DOHH2 (cell line): Measurements from ENCODE around the gene PGGHG.

Experiments
- CTCF ChIP-seq: fragments of 200-600 bp; sonication (generic); IDR thresholded peaks from one replicate; pipeline ENCODE4 v1.5.1; 2014; ENCODE audit warnings: antibody characterized with exemption, mild to moderate bottlenecking, low read depth, low read length; ENCODE audit not compliant: poor library complexity, severe bottlenecking
- EZH2phosphoT487 ChIP-seq: fragments of 200-600 bp; sonication (generic); IDR thresholded peaks from 2 replicates; pipeline ENCODE4 v1.6.1; 2017; ENCODE audit warnings: borderline replicate concordance, mild to moderate bottlenecking, antibody characterized with exemption, low read length, moderate library complexity, mixed read lengths

DNA sequence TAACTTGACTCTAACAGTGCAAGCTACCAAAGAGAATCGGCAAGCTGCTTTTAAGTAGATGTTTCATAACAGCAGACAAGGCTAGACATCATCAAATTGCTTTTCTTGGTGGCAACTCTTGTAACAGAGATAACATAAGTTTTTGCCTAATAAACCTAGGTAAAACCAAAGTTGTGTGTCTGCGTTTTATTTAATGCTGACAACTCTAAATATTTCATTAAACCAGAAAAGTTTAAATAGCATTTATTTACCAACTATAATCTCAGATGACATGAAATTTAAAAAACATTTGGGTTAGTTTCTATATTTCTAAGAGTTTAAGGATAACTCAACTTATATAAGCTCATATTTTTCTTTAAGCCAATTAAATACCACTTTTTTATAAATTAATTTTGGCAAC, 51.0 kb downstream of the PGGHG start:
- no peak for TF ChIP-seq CTCF
- no peak for TF ChIP-seq EZH2phosphoT487
